ENCODE data around the gene TIMM22.

Gene TIMM22

GRCh38 chr17:1002412-1002753 lies 5.5 kb downstream of the TIMM22 start:
- peak; percentile 38 for DNase-seq (ENCODE audit: low spot score)

GRCh38 chr17:1002771-1003555 lies 6.0 kb downstream of the TIMM22 start:
- peak; percentile 59 for DNase-seq (ENCODE audit: low spot score)

- peak; percentile 47 for DNase-seq (ENCODE audit: low spot score)
Observed at GRCh38 chr17:1003633-1003971, 6.7 kb downstream of the TIMM22 start.

GRCh38 chr17:1003972-1004768 lies 7.2 kb downstream of the TIMM22 start:
- DNase-seq (ENCODE audit: low spot score): peak; percentile 34

GRCh38 chr17:1004769-1005295 lies 7.9 kb downstream of the TIMM22 start:
- DNase-seq (ENCODE audit: low spot score): peak; percentile 58

GRCh38 chr17:1005361-1005946 lies 8.5 kb downstream of the TIMM22 start:
- DNase-seq (ENCODE audit: low spot score): peak; percentile 82

GRCh38 chr17:1006054-1006453 lies 9.1 kb downstream of the TIMM22 start:
- DNase-seq (ENCODE audit: low spot score): peak; percentile 66

GRCh38 chr17:1007310-1008007 lies 10.5 kb downstream of the TIMM22 start:
- DNase-seq (ENCODE audit: low spot score): peak; percentile 51

- DNase-seq (ENCODE audit: low spot score): peak; percentile 84
Observed at GRCh38 chr17:1008008-1008761, 11.3 kb downstream of the TIMM22 start.

- DNase-seq (ENCODE audit: low spot score): peak; percentile 62
Observed at GRCh38 chr17:1009229-1010085, 12.5 kb downstream of the TIMM22 start.

- no peak for DNase-seq (ENCODE audit: low spot score)
Observed at GRCh38 chr17:1010086-1010450, 13.1 kb downstream of the TIMM22 start.

GRCh38 chr17:1010586-1010985 lies 13.7 kb downstream of the TIMM22 start:
- no peak for DNase-seq (ENCODE audit: low spot score)

GRCh38 chr17:1011138-1011537 lies 14.2 kb downstream of the TIMM22 start:
- no peak for DNase-seq (ENCODE audit: low spot score)

GRCh38 chr17:1011760-1012735 lies 15.1 kb downstream of the TIMM22 start:
- DNase-seq (ENCODE audit: low spot score): no peak

- no peak for DNase-seq (ENCODE audit: low spot score)
Observed at GRCh38 chr17:1012823-1013728, 16.1 kb downstream of the TIMM22 start.

GRCh38 chr17:1013729-1014090 lies 16.8 kb downstream of the TIMM22 start:
- no peak for DNase-seq (ENCODE audit: low spot score)

- no peak for DNase-seq (ENCODE audit: low spot score)
Observed at GRCh38 chr17:1018547-1018946, 21.6 kb downstream of the TIMM22 start.

GRCh38 chr17:1019451-1019850 lies 22.5 kb downstream of the TIMM22 start:
- DNase-seq (ENCODE audit: low spot score): no peak
